SK-N-SH (cell line): ENCODE measurements around the gene APP. TPM values are rescaled to one million over a fixed set of nuclear protein-coding genes. Genes with fewer than 3 reads are reported as not detected.

ENCODE experiments used
- CTCF ChIA-PET: fragments of 300-600, 350-600 bp; formaldehyde crosslinking; extraction: SDS; loops from one replicate; lab custom pipeline; 2021; lab: Yijun Ruan, JAX
- POLR2A ChIA-PET: fragments of 350-600 bp; sonication (Branson Sonifier 250); formaldehyde crosslinking; extraction: SDS; loops from one replicate; lab custom pipeline; 2020; ENCODE audit warnings: antibody characterized with exemption, inconsistent platforms; lab: Yijun Ruan, JAX
- DNase-seq: peaks from one replicate; pipeline ENCODE4 v3.0.0; 2012
- H2AFZ ChIP-seq: fragments of 200-600 bp; sonication (generic); 2 replicates; pipeline ENCODE4 v1.8.1; 2016; ENCODE audit warnings: antibody characterized with exemption, mild to moderate bottlenecking, low read depth
- H3F3A ChIP-seq: fragments of 200-600 bp; sonication (generic); replicated peaks from 2 replicates; pipeline ENCODE3; 2016; ENCODE audit warnings: antibody characterized with exemption, mild to moderate bottlenecking; ENCODE audit not compliant: insufficient read depth
- H3K27ac ChIP-seq, 2 experiments: fragments of 200-500 bp in 1 of 2; fragments of 200-600 bp in 1 of 2; sonication (Bioruptor generic) in 1 of 2; sonication (generic), shearing (Covaris generic) in 1 of 2; 2 replicates each; pipeline versions ENCODE4 v1.5.1 to v1.6.1; 2014 to 2016; ENCODE audit warnings: low read depth in 2 of 2, inconsistent platforms in 1 of 2, low read length in 1 of 2, mild to moderate bottlenecking in 1 of 2, mixed read lengths in 1 of 2
- H3K27me3 ChIP-seq: fragments of 200-600 bp; sonication (generic), shearing (Covaris generic); 2 replicates; pipeline ENCODE4 v1.6.1; 2016; ENCODE audit warnings: mixed run types; ENCODE audit not compliant: insufficient read depth
- H3K36me3 ChIP-seq, 2 experiments: fragments of 200-500 bp in 1 of 2; fragments of 200-600 bp in 1 of 2; sonication (Bioruptor generic) in 1 of 2; sonication (generic) in 1 of 2; replicated peaks in 1 of 2; 2 replicates each; pipeline versions ENCODE3 to v1.5.1; 2014 to 2016; ENCODE audit warnings: low read length in 1 of 2, mild to moderate bottlenecking in 1 of 2; ENCODE audit not compliant: insufficient read depth in 2 of 2, control insufficient read depth in 1 of 2
- H3K4me1 ChIP-seq, 2 experiments: fragments of 200-500 bp in 1 of 2; fragments of 200-600 bp in 1 of 2; sonication (Bioruptor generic) in 1 of 2; sonication (generic), shearing (Covaris generic) in 1 of 2; 2 replicates each; pipeline versions ENCODE4 v1.5.1 to v1.6.1; 2014 to 2016; ENCODE audit warnings: low read depth in 1 of 2, low read length in 1 of 2, mixed run types in 1 of 2; ENCODE audit not compliant: insufficient read depth in 2 of 2, control insufficient read depth in 1 of 2
- H3K4me2 ChIP-seq: fragments of 200-600 bp; sonication (generic), shearing (Covaris generic); 2 replicates; pipeline ENCODE4 v1.6.1; 2017; ENCODE audit warnings: mixed run types
- H3K4me3 ChIP-seq, 2 experiments: fragments of 200-500 bp in 1 of 2; fragments of 200-600 bp in 1 of 2; sonication (Bioruptor generic) in 1 of 2; sonication (generic), shearing (Covaris generic) in 1 of 2; 2 replicates each; pipeline versions ENCODE4 v1.5.1 to v1.8.1; 2014 to 2016; ENCODE audit warnings: low read depth in 2 of 2, inconsistent platforms in 1 of 2, low read length in 1 of 2, mild to moderate bottlenecking in 1 of 2, mixed read lengths in 1 of 2, moderate library complexity in 1 of 2
- H3K79me2 ChIP-seq: fragments of 200-600 bp; sonication (generic); 2 replicates; pipeline ENCODE4 v1.8.1; 2017; ENCODE audit warnings: mild to moderate bottlenecking; ENCODE audit not compliant: insufficient read depth
- H3K9ac ChIP-seq: fragments of 200-600 bp; sonication (generic); 2 replicates; pipeline ENCODE4 v1.6.1; 2017; ENCODE audit warnings: mixed run types
- H3K9me2 ChIP-seq: fragments of 200-600 bp; sonication (generic); 2 replicates; pipeline ENCODE4 v1.6.1; 2017; ENCODE audit warnings: mixed run types
- H3K9me3 ChIP-seq: fragments of 200-600 bp; sonication (generic); 2 replicates; pipeline ENCODE4 v1.6.1; 2017; ENCODE audit warnings: mixed run types, mild to moderate bottlenecking, moderate library complexity
- H4K20me1 ChIP-seq: fragments of 200-600 bp; sonication (generic); 2 replicates; pipeline ENCODE4 v1.6.1; 2017; ENCODE audit warnings: mild to moderate bottlenecking, mixed run types; ENCODE audit not compliant: insufficient read depth
- EP300 ChIP-seq, 2 experiments: IDR thresholded peaks; 2 replicates each; pipeline versions ENCODE4 v1.4.0 to v1.6.1; 2012; ENCODE audit warnings: borderline replicate concordance in 1 of 2, low read depth in 1 of 2, low read length in 1 of 2
- FOXJ3 ChIP-seq: sonication (generic); formaldehyde crosslinking; IDR thresholded peaks from 2 replicates; pipeline ENCODE4 v1.5.1; 2020; ENCODE audit warnings: mild to moderate bottlenecking, missing genetic modification reagents
- FOXM1 ChIP-seq: IDR thresholded peaks from 2 replicates; pipeline ENCODE4 v1.4.0; 2012; ENCODE audit warnings: low read depth, mild to moderate bottlenecking
- MXI1 ChIP-seq: IDR thresholded peaks from 2 replicates; pipeline ENCODE4 v1.6.1; 2012; ENCODE audit warnings: mild to moderate bottlenecking, low read depth, low read length, improper control_type of control experiment
- TCF12 ChIP-seq: IDR thresholded peaks from 2 replicates; pipeline ENCODE4 v1.4.0; 2012
- TEAD4 ChIP-seq: IDR thresholded peaks from 2 replicates; pipeline ENCODE4 v1.4.0; 2012; ENCODE audit warnings: mild to moderate bottlenecking, borderline replicate concordance; ENCODE audit not compliant: insufficient read depth
- YY1 ChIP-seq: IDR thresholded peaks from 2 replicates; pipeline ENCODE4 v1.4.0; 2012; ENCODE audit warnings: low read depth, mild to moderate bottlenecking
- WGBS: methylation state at CpG from one replicate; pipeline ENCODE4 v1.1.6; 2017; ENCODE audit warnings: low lambda C conversion rate; 5-methylcytosine and 5-hydroxymethylcytosine counted together
- polyA plus RNA-seq, 3 experiments: library from polyadenylated mRNA; depleted of rRNA; stranded (reverse); fragments of >200 nt; gene quantifications; 2 replicates each; pipeline ENCODE4 v1.2.3, GENCODE V29; 2012
- TF ChIP-seq, protein P1 (sequence below): fragments of 200-600 bp; sonication (generic); IDR thresholded peaks from 2 replicates; pipeline ENCODE4 v1.6.1; 2017; ENCODE audit warnings: antibody characterized with exemption, mild to moderate bottlenecking, moderate library complexity
- TF ChIP-seq, protein P2 (sequence below): IDR thresholded peaks from 2 replicates; pipeline ENCODE4 v1.6.1; 2012; ENCODE audit warnings: mild to moderate bottlenecking, low read depth, low read length, moderate library complexity

The APP gene
- polyA plus RNA-seq, 1 of the 3 experiments (the other 2 are of a cell fraction): 780 TPM

DNA sequence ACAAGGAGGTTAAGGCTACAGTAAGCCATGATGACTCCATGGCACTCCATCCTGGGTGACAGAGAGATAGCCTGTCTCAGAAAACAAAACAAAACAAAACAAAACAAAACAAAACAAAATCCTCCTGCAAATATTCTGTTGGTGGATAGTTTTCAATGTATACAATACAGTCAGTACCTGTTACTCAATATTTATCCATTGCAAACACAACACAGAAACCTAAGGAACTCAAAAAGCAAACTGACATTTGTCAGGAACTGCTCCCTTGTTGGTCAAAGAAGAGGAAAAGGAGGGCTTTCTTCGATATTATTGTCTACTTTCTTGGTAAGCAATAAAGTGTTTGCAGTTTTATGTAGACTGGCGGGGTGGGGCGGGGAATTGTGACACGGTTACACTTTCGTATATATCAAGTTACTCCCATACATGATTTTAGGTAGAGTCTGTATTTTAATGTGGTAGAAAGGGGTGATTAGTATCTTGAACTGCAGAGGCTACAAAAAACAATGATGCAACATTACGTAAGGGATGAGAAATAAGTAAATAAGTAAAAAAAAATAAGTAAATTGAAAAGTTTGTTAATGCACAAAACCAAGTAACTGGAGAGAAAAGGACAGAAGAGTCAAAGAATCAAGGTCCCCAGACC, 31.8 kb downstream of the APP start:
- no peaks in the 10 kb centered on the region for H3K27me3 ChIP-seq
- peaks cover 12% of the 10 kb centered on the region; the same call in 1 of the 2 replicates for H4K20me1 ChIP-seq

More for the DNA sequence above, 31.8 kb downstream of the APP start:
- Histone ChIP-seq H3K9ac (no peak overlapping the region), H3K4me3 (no peak overlapping the region), H3K27ac (no peak overlapping the region), H3K9me2 (no peaks in the 10 kb centered on the region), H2AFZ (no peak overlapping the region), H3K4me2 (no peak overlapping the region), H3F3A (no peaks in the 10 kb centered on the region), H3K9me3 (no peaks in the 10 kb centered on the region), H3K79me2 (peaks cover 87% of the 10 kb centered on the region), H3K4me1 (peaks cover 6 to 15% of the 10 kb centered on the region in 2 experiments; a peak in 2 of 4 replicates), H3K36me3 (peaks cover 0 to 8% of the 10 kb centered on the region in 2 experiments)
- CTCF ChIA-PET: no interaction called here
- POLR2A ChIA-PET: no interaction called here
- WGBS: 92% methylated on average over 6 of the region's 6 CpGs
- TF ChIP-seq EP300 (IDR thresholded peaks at IDR 0.05; ENCODE audit: borderline replicate concordance in 1 of 2, low read depth in 1 of 2, low read length in 1 of 2) (no peak), TEAD4 (no peak), FOXJ3 (CRISPR knock-in tag) (no peak), FOXM1 (no peak), MXI1 (no peak), TCF12 (no peak), YY1 (no peak)
- TF ChIP-seq, protein P1, sequence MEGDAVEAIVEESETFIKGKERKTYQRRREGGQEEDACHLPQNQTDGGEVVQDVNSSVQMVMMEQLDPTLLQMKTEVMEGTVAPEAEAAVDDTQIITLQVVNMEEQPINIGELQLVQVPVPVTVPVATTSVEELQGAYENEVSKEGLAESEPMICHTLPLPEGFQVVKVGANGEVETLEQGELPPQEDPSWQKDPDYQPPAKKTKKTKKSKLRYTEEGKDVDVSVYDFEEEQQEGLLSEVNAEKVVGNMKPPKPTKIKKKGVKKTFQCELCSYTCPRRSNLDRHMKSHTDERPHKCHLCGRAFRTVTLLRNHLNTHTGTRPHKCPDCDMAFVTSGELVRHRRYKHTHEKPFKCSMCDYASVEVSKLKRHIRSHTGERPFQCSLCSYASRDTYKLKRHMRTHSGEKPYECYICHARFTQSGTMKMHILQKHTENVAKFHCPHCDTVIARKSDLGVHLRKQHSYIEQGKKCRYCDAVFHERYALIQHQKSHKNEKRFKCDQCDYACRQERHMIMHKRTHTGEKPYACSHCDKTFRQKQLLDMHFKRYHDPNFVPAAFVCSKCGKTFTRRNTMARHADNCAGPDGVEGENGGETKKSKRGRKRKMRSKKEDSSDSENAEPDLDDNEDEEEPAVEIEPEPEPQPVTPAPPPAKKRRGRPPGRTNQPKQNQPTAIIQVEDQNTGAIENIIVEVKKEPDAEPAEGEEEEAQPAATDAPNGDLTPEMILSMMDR: no peak
- TF ChIP-seq, protein P2, sequence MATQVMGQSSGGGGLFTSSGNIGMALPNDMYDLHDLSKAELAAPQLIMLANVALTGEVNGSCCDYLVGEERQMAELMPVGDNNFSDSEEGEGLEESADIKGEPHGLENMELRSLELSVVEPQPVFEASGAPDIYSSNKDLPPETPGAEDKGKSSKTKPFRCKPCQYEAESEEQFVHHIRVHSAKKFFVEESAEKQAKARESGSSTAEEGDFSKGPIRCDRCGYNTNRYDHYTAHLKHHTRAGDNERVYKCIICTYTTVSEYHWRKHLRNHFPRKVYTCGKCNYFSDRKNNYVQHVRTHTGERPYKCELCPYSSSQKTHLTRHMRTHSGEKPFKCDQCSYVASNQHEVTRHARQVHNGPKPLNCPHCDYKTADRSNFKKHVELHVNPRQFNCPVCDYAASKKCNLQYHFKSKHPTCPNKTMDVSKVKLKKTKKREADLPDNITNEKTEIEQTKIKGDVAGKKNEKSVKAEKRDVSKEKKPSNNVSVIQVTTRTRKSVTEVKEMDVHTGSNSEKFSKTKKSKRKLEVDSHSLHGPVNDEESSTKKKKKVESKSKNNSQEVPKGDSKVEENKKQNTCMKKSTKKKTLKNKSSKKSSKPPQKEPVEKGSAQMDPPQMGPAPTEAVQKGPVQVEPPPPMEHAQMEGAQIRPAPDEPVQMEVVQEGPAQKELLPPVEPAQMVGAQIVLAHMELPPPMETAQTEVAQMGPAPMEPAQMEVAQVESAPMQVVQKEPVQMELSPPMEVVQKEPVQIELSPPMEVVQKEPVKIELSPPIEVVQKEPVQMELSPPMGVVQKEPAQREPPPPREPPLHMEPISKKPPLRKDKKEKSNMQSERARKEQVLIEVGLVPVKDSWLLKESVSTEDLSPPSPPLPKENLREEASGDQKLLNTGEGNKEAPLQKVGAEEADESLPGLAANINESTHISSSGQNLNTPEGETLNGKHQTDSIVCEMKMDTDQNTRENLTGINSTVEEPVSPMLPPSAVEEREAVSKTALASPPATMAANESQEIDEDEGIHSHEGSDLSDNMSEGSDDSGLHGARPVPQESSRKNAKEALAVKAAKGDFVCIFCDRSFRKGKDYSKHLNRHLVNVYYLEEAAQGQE: no peak
- no peak for DNase-seq
